Esophagus squamous epithelium (tissue), 5 donors: ENCODE data around the gene THAP3. TPM values are rescaled to one million over a fixed set of nuclear protein-coding genes. Genes with fewer than 3 reads are reported as not detected.

Experiments used
- DNase-seq: peaks from one replicate; lab custom pipeline; 2025; lab: John Stamatoyannopoulos, UW
- H3K27ac ChIP-seq, 4 donors: fragments of 200-600 bp; sonication (generic); one replicate each; pipeline ENCODE4 v1.5.1; 2016 to 2019; ENCODE audit warnings: mild to moderate bottlenecking in 1 of 4
- H3K27me3 ChIP-seq, 4 donors: fragments of 200-600 bp; sonication (generic); 1 replicate in 3 of 4; 2 replicates in 1 of 4; pipeline versions ENCODE4 v1.5.1 to v1.6.0; 2017 to 2021; ENCODE audit warnings: antibody characterized with exemption in 1 of 4
- H3K36me3 ChIP-seq, 3 donors: fragments of 200-600 bp; sonication (generic); one replicate each; pipeline ENCODE4 v1.5.1; 2016 to 2019
- H3K4me1 ChIP-seq, 3 donors: fragments of 200-600 bp; sonication (generic); one replicate each; pipeline ENCODE4 v1.5.1; 2017 to 2019
- H3K4me3 ChIP-seq, 4 donors: fragments of 200-600 bp; sonication (generic); 1 replicate in 3 of 4; 2 replicates in 1 of 4; pipeline ENCODE4 v1.5.1; 2016 to 2019; ENCODE audit warnings: mild to moderate bottlenecking in 2 of 4, moderate library complexity in 1 of 4
- H3K9me3 ChIP-seq, 3 donors: fragments of 200-600 bp; sonication (generic); one replicate each; pipeline ENCODE4 v1.5.1; 2016 to 2019
- CTCF ChIP-seq, 6 experiments: fragments of 450-650 bp in 4 of 6; fragments of 200-600 bp in 2 of 6; sonication (generic) in 2 of 6; IDR thresholded peaks; one replicate each; pipeline ENCODE4 v1.5.1; 2016 to 2019; ENCODE audit warnings: antibody characterized with exemption in 6 of 6, mild to moderate bottlenecking in 4 of 6, moderate library complexity in 4 of 6
- POLR2A ChIP-seq, 4 donors: fragments of 450-650 bp; IDR thresholded peaks; one replicate each; pipeline ENCODE4 v1.6.1; 2017; ENCODE audit warnings: antibody characterized with exemption in 4 of 4, mild to moderate bottlenecking in 4 of 4, moderate library complexity in 3 of 4
- WGBS, 2 donors: methylation state at CpG; one replicate each; pipeline ENCODE4 v1.1.5; 2018; 5-methylcytosine and 5-hydroxymethylcytosine counted together
- intact Hi-C: fragments of 100-400 bp; cut with DNase I; formaldehyde crosslinking; loops from one replicate; pipeline ENCODE4 v1.15.0; 2022
- total RNA-seq, 4 donors: library from RNA; depleted of rRNA; stranded (reverse); fragments of >200 nt; gene quantifications; one replicate each; pipeline ENCODE4 v1.1.0, GENCODE V29; 2016
- donor health status: DM: yes; HTN: yes; CAD: no.

THAP3 gene
- total RNA-seq, 4 donors from 2014 or later: 4.8 to 17.1 (median 13.3) TPM

- H3K9me3 ChIP-seq: no peaks in the 10 kb centered on the region
- TF ChIP-seq CTCF (IDR thresholded peaks at IDR 0.05) (peak in 1 of 6 experiments; percentile 2), POLR2A (IDR thresholded peaks at IDR 0.05) (no peak)
- no peak for DNase-seq
- no peaks in the 10 kb centered on the region for H3K27me3 ChIP-seq
- H3K36me3 ChIP-seq: peaks cover 27 to 56% (median 33%) of the 10 kb centered on the region in 3 donors
- intact Hi-C loops: no loop called here
- peak overlapping the region; percentile 71 to 82 (median 79) for H3K27ac ChIP-seq
- H3K4me1 ChIP-seq: peaks cover 41 to 96% (median 42%) of the 10 kb centered on the region in 3 donors
- 17 to 67% methylated on average over 1 to 10 of the region's 13 CpGs for WGBS, 2 donors
- no peak overlapping the region for H3K4me3 ChIP-seq
Observed at GRCh38 chr1:6587261-6588005, 37.2 kb upstream of the THAP3 start.

GRCh38 chr1:6588128-6588892 lies 36.4 kb upstream of the THAP3 start:
- no peak for DNase-seq
- Histone ChIP-seq H3K27ac (peak overlapping the region; percentile 71 to 82 (median 79)), H3K4me1 (peaks cover 42 to 96% (median 42%) of the 10 kb centered on the region in 3 donors), H3K9me3 (no peaks in the 10 kb centered on the region), H3K27me3 (no peaks in the 10 kb centered on the region), H3K4me3 (no peak overlapping the region), H3K36me3 (peaks cover 35 to 63% (median 42%) of the 10 kb centered on the region in 3 donors)
- WGBS, 2 donors: 51% methylated on average over 3 of the region's 25 CpGs; no CpG with 5 or more reads in 1 of the 2 donors
- TF ChIP-seq CTCF (IDR thresholded peaks at IDR 0.05) (peak in 1 of 6 experiments; percentile 7), POLR2A (IDR thresholded peaks at IDR 0.05) (no peak)
- intact Hi-C loops: no loop called here

GRCh38 chr1:6588893-6589520 lies 35.7 kb upstream of the THAP3 start:
- intact Hi-C loops: no loop called here
- Histone ChIP-seq H3K4me3 (no peak overlapping the region), H3K27ac (peak overlapping the region; percentile 71 to 82 (median 79)), H3K9me3 (no peaks in the 10 kb centered on the region), H3K4me1 (peaks cover 42 to 97% (median 42%) of the 10 kb centered on the region in 3 donors), H3K36me3 (peaks cover 42 to 70% (median 49%) of the 10 kb centered on the region in 3 donors), H3K27me3 (no peaks in the 10 kb centered on the region)
- 44% methylated on average over 3 of the region's 24 CpGs; no CpG with 5 or more reads in 1 of the 2 donors for WGBS, 2 donors
- no peak for DNase-seq
- TF ChIP-seq POLR2A (IDR thresholded peaks at IDR 0.05) (no peak), CTCF (IDR thresholded peaks at IDR 0.05) (no peak)

- Histone ChIP-seq H3K4me1 (peaks cover 42 to 96% (median 42%) of the 10 kb centered on the region in 3 donors), H3K27ac (peak overlapping the region in 1 of 4 donors; percentile 78), H3K9me3 (no peaks in the 10 kb centered on the region), H3K36me3 (peaks cover 48 to 80% (median 59%) of the 10 kb centered on the region in 3 donors), H3K27me3 (no peaks in the 10 kb centered on the region), H3K4me3 (no peak overlapping the region)
- DNase-seq: no peak
- WGBS, 2 donors: 76 to 86% methylated on average over 6 to 7 of the region's 7 CpGs
- intact Hi-C loops: no loop called here
- TF ChIP-seq CTCF (IDR thresholded peaks at IDR 0.05) (no peak), POLR2A (IDR thresholded peaks at IDR 0.05) (no peak)
Observed at GRCh38 chr1:6590046-6590445, 34.6 kb upstream of the THAP3 start.
